Ureter (tissue), 1 donor: ENCODE results near the gene AP3B1. TPM values are rescaled to one million over a fixed set of nuclear protein-coding genes. Genes with fewer than 3 reads are reported as not detected.
"Not testable (repeated sequence)": the region's sequence is repeated elsewhere in the genome, so short reads cannot be mapped to it uniquely, and the experiment has no call there.

Experiments
- DNase-seq: peaks from one replicate; pipeline ENCODE4 v3.0.0-alpha.2; 2020; ENCODE audit warnings: low spot score
- total RNA-seq: library from RNA; stranded (reverse); gene quantifications from one replicate; pipeline ENCODE4 v1.2.4, GENCODE V29; 2023
- donor health status: DM: yes; HTN: yes; CAD: no.

The AP3B1 gene
- total RNA-seq, 1 donor from 2014 or later, result 53.2 TPM

DNA sequence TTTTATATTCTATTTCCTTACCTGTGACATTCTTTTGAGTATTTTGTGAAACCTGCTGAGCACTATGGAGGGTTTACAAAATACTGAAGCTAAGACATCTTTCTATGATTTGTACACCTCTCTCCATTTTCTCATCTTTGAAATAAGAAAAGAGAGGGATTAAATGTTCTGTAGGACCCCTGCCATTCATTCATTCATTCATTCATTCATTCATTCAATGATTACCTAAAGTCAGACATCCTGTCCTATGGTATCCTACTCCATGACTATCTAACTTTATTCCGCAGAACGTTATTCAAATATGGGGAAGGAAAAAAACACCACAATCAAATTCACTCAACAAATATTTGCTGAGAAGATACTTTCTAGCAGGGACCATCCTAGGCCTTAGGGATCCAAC is 51.4 kb downstream of the AP3B1 start:
- no peak for DNase-seq

DNA sequence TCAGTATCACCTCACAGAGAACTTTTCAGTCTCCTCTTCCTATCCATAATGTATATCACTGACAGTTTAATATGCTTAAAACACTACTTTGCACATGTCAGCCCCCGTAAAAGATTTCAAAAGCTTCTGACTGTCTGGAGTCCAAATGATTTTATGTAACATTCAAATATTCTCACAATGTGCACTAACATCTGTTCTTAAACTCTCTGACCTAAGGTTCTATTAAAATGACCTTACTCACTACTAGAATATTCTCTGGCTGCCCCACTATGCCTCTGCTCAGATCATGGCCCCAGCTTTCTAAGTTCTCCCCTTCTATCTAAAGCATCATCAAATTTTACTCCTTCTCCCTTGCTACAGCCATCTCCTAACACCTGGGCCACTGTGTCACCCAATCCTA is 52.5 kb downstream of the AP3B1 start:
- DNase-seq, result no peak

DNA sequence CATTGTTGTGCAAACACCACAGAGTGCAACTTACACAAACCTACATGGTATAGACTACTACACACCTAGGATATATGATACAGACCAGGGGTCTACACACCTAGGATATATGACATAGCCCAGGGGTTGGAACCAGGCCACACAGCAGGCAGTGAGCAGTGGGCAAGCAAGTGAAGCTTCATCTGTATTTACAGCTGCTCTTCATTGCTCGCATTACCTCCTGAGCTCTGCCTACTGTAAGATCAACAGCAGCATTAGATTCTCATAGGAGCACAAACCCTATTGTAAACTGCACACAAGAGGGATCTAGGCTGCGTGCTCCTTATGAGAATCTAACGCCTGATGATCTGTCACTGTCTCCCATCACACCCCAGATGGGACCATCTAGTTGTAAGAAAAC is 56.6 kb downstream of the AP3B1 start:
- DNase-seq, result no peak

DNA sequence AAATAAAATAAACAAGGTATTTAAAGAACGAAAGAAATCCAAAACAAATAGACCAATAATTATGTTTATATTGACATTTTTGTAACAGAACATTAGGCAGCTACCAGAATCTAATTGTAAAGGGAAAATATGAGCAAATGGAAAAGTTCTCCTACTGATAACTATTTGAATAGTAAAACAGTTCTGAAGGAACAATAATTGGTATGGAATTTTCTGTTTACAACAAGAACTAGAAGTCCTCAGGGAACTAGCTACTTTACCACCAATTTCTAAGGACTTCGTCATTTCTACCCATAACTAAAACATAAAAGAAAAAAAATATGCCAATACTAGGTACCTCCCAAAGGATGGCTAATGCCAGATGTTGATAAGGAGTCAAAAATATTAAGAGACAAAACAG is 58.5 kb downstream of the AP3B1 start:
- DNase-seq, result no peak

DNA sequence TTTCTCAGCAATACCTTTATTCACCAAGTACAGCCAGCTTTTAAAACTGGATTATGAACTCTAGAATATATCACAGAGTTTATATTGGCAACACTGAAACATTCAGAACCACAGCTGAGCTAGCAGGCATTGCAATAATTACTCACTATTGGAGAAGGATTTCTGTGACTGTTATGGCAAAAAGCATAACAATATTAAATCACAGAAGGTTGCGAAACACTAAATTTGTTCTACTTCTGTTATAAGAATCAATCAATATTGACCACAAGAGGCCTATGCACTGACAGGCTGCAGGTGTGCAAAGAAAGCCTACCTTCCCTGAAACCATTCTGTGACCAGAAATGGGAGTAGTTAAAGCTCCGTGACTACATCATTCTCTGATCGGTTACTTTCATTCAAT is 59.2 kb downstream of the AP3B1 start:
- no peak for DNase-seq

DNA sequence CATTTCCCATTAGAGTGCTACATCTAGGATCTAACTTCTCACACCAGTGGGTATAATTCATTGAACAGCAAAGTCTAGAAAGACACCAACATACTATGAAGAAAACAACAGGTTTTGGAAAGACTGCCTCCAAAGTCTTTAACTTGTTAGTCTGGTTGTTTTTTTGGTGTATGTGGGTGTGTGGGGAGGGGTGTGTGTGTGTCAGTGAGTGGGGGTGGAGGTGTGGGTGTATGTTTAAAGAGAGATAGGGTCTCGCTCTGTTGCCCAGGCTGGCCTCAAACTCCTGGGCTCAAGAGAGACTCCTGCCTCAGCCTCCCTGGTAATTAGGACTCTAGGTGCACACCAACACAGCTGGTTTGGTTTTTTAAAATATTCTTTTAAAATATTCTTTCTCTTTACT is 59.7 kb downstream of the AP3B1 start:
- DNase-seq, result no peak

DNA sequence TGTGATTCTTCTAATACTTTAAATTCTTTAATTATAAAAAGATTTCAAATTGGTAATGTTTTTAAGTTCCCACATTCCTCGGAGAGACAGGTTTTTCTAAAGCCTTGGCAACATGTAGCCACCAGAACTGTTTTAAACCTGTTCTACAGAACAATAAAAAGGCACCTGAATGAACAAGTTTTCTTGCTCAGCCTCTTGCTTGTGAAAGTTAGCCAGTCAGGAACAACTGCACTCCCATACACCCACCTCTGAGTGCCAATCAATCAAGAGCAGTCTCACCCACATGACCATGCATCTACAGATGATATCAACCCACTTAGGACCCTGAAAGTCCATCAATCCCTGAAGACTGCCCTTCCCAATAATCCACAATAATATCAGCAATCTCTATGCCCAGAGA is 62.3 kb downstream of the AP3B1 start:
- no peak for DNase-seq

DNA sequence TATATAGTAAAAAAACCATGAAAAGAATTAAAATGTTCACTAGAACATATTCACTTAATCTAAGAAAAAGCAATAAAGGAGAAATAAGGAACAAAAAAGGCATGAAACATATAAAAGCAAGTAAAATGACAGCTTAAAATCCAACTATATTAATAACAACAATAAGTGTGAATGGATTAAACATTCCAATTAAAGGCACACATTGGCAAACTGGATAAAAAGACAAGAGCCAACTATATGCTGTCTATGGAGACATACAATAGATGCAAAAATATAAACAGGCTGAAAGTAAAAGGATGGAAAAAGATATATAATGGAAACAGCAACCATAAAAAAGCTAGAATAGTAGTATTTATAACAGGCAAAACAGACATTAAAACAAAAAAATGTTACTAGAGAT is 70.1 kb downstream of the AP3B1 start:
- no peak for DNase-seq

DNA sequence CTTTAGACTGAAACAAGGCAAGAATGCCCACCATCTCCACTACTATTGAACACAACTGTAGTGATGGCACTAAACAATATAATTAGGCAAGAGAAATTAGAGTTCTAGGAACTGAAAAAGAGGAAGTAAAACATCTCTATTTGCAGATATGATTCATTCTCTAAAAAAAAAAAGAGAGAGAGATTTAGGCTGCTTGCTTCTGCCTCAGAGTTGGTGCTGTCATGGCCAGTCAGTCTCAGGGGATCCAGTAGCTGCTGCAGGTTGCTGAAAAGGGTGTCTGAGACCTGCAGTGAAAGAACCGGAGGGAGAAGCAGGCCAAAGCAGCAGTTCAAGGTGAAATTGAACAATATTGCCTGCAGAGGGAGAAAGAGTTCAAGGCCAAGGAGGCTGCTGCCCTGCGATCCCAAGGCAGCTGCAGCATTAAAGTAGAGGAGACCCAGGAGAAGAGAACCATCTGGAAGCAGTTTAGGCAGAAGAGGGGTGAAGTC is 72.5 kb downstream of the AP3B1 start:
- DNase-seq, result no peak

DNA sequence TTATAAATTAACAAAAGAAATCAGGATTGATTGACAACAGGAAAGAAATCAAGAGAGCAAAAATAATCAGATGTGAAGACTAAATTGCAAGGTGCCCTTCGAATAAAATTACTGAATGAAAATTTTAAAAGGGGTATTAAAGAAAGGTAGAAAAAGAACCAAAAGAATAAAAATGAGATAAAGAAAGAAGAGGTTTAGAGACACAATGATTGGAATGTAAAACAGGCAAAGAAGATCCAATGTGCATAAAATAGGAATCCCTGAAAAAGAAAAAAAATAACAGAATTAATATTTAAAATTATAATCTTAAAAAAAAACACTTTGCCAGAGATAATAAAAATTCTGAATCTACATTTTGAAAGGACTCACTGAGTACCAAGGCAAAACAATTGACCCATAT is 73.0 kb downstream of the AP3B1 start:
- DNase-seq, result no peak

DNA sequence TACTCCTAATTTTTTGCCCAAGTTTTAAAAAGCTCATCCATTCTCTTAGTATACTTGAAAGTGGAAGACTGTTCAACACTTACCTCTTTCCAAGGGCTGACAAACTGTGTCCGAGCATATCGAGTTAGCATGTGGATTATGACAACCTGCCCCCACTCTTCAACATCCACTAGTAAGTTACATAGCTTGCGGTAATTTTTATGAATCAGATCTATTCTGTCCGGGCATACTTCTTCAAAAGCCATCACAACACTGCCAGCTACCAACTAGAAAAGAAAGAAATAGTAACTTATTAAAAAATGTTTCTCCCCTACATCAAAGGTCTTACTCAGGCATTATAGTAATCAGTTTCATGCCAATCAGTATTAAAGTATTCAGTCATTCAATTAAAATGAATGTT is 78.5 kb downstream of the AP3B1 start:
- no peak for DNase-seq

DNA sequence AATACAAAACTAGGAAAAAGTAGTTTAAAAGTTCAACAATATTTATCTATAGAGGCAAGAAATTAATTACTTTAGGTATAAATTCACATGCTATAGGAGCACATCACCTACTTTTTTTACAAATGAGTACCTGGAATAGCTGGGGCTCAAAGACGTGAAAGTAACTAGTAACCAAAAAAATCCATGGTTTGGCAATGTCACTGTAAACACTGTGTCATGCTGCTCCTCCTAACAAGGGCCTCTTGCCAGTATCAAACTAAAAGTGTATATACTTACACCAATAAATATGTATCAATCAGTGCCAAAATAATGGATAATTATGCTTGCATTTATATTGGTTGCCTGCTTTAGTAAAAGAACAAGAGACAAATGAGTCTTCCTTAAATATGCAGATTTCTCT is 78.9 kb downstream of the AP3B1 start:
- DNase-seq, result no peak

DNA sequence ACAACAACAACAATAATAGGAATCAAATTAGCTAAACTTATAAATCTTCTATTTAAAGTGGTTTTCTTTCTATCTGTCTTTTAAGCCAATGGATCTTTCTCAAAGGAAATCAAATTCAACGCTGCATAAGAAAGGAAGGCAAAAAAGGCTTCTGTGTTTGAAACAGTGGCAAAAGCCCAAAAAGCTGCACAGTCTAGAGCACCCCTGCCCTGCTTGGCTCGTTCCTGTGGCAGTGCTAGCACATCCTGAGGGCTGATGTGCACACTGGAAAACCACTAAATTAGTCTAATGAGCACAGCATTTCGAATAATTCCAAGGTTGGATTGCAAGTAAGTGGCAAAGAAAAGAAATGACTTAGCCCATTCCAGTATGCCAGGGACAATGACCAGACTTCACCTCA is 80.7 kb downstream of the AP3B1 start:
- no peak for DNase-seq

DNA sequence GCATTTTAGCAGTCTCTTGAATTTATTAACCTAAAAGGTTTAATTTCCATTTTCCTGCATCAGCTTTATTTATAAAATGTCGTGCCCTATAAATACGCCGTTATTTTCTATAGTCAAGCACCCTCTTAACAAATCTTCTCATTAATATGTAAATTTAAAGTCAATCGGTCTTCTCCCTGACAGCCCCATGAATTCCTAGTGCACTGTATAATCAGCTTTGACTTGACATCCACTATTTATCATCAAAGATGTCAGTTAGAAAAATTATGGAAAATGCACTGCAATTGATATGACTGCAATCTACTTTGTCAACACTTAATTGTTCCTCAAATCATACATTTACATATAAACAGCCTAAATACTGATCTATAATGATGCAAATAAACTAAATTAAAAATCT is 83.4 kb downstream of the AP3B1 start:
- DNase-seq, result no peak

DNA sequence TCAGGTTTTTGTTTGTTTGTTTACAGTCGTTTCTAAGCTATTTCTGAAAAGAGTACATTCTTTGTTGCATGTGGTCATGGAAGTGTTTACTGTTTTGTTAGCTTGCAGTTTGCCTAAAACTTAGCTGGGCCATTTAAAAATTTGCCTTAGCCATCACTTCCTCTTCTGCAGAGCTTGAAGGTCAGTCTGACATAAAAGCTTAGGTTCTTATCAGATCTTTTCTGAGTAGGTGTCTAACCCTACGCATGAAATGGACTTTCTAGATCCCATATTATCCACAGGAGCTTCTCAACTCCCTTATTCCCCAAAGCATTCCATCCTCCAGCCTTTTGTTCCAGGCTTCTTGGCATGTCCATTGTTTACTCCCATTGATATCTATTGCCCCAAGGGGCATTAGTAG is 90.3 kb downstream of the AP3B1 start:
- DNase-seq, result no peak

DNA sequence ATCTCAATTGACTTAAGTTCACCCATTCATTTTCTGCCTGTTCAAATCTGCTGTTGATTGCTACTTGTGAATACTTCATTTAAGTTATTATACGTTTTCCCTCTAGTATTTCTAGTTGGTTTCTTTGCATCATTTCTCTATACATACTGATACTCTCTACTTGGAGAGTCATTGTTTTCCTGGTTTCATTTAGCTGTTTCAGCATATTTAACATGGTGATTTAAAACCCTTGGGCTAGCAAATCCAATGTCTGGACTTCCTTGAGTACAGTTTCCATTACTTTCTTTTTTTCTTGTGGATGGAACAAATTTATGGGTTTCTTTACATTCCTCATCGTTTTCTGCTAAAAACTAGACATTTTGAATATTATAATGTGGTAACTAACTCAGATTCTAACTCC is 90.7 kb downstream of the AP3B1 start:
- DNase-seq, result no peak

DNA sequence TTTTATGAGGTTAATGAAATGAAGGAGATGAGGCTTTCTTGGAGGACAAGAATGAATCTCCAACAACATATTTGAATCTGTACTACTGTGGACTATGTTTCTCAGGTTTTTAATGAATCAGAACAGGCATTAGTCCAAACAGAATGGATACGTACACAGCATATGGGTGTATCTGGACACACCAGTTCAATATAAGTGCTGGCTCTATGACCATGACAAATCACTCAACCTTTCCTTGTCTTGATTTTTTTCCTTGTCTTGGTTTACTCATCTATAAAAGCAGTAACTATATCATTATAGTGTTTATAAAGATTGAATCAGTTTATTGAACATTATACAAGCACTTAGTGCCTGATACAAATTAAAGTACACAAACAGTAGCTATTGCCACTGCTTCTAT is 104.1 kb downstream of the AP3B1 start:
- no peak for DNase-seq

DNA sequence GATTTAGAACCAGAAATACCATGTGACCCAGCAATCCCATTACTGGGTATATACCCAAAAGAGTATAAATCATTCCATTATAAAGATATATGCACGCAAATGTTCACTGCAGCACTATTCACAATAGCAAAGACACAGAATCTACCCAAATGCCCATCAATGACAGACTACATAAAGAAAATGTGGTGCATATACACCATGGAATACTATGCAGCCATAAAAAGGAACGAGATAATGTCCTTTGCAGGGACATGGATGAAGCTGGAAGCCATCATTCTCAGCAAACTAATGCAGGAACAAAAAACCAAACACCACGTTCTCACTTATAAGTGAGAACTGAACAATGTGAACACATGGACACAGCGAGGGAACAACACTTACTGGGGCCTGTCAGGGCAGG is 105.8 kb downstream of the AP3B1 start:
- DNase-seq, result not testable (repeated sequence)

DNA sequence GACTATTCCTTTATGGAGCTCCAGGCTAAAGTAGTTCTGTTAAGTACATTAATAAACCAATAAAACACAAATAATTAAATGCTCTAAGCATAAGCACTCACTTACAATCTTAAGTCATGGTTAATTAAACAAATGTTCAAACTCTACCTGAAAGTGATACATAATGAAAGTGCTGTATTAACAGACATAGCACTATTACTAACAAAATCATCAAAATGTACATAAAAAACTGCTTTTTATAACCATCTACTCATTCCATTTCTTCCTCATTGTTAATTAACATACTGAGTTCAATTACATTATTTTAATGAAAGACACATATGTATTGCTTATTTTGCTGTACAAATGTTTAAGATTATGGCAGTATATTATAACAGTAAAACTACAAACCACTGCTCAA is 107.3 kb downstream of the AP3B1 start:
- DNase-seq, result no peak

DNA sequence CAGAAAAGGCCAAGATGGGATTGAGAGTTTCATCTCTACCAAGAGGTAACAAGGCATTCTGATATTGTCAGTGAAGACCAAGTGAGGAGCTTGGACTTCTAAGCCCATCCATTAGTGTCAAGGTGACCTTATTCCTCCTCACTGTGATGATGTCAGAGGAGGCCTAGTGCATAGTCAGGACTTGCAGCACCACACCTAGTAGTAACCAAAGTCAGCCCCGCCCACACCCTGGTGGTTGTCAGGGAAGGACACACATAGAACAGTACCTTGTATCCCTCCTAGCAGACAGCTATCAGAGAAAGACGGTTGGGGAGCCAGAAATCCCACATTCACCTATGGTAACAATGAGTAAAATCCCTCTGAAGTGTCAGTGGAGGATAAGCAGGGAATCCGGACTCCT is 111.7 kb downstream of the AP3B1 start:
- DNase-seq, result no peak

DNA sequence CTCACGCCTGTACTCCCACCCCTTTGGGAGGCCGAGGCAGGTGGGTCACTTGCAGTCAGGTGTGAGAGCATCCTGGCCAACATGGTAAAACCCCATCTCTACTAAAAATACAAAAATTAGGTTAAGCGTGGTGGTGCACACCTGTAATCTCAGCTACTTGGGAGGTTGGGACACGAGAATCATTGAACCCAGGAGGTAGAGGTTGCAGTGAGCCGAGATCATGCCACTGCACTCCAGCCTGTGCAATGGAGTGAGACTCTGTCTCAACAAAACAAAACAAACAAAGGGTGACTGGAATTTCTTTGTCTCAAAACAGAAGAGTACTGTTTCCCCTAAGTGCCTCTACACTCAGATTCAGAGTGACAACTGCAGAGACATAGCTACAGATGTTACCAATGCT is 116.1 kb downstream of the AP3B1 start:
- no peak for DNase-seq

DNA sequence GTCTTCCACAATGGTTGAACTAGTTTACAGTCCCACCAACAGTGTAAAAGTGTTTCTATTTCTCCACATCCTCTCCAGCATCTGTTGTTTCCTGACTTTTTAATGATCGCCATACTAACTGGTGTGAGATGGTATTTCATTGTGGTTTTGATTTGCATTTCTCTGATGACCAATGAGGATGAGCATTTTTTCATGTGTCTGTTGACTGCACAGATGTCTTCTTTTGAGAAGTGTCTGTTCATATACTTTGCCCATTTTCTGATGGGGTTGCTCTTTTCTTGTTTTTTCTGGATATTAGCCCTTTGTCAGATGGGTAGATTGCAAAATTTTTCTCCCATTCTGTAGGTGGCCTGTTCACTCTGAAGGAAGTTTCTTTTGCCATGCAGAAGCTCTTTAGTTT is 124.2 kb downstream of the AP3B1 start:
- not testable (repeated sequence) for DNase-seq

DNA sequence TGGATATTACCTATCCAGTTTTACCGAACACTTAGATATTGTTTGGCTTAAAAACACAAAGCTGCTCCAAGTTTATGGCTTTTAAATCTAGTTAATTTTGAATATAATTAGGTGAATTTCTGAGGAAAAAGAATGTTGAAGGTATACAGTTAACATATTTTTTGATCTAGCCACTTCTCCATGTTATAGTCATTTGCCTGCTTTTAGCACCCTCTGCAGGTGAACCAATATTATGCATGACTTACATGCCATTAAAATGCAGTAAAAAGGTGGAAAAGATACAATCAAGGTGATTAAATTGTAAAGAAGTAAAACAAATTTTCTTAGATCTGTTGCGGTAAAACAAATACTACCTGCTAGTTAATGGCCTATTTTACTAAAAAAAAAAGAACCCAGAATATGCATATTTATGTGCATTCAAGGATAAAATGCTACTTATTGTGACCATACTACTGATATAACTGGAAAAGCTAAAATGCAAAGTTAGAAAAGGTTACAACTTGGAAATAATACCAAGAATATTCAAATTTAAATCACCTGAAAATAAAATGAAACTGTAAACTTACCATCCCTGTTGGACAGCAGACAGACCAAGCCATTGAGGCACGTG is 132.1 kb downstream of the AP3B1 start:
- no peak for DNase-seq

DNA sequence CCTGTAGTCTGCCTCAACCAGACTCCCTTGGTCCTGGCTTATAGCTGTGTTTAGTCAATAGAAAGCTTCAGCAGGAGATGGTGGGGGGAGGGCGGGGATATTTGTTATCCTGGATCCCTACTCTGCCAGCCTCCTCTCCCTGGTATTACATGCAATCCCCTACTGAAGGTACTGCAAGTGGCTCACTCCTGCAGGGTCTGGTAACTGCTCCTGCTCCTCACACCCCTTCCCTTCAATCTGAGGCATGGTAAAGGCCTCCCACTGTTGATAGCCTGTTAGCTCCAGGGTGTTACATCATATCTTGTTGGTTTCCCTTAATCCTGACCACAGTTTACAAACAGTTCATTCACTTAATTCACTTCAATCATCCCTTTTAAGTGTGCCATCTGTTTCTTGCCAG is 137.5 kb downstream of the AP3B1 start:
- no peak for DNase-seq
